CMK (cell line): ENCODE results near the gene SENP1.
A peak's percentile ranks its signal among the peaks of the same experiment; 100 is the strongest.

Experiments used
- DNase-seq: peaks from one replicate; pipeline ENCODE4 v3.0.0-alpha.2; 2010; ENCODE audit warnings: low read depth

Gene SENP1

DNA sequence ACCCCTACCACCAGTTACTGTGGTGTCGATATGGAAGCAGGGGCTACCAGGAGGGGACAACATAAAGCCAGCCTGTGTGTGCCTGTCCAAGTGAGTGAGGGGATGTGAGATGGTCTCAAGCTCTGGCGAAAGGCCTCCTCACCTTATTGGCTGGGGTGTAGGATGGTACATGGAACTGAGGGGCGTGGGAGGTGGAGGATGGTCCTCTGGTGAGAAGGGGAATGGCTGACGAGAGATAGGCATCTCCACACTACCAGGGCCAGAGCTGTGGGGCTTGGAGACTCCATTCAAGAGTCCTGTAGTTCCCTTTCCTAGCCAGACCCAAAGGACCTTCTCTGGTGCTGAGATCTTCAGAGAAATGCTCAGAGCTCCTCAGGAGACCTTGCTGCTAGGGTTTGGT is 69.1 kb downstream of the SENP1 start:
- DNase-seq: no peak

DNA sequence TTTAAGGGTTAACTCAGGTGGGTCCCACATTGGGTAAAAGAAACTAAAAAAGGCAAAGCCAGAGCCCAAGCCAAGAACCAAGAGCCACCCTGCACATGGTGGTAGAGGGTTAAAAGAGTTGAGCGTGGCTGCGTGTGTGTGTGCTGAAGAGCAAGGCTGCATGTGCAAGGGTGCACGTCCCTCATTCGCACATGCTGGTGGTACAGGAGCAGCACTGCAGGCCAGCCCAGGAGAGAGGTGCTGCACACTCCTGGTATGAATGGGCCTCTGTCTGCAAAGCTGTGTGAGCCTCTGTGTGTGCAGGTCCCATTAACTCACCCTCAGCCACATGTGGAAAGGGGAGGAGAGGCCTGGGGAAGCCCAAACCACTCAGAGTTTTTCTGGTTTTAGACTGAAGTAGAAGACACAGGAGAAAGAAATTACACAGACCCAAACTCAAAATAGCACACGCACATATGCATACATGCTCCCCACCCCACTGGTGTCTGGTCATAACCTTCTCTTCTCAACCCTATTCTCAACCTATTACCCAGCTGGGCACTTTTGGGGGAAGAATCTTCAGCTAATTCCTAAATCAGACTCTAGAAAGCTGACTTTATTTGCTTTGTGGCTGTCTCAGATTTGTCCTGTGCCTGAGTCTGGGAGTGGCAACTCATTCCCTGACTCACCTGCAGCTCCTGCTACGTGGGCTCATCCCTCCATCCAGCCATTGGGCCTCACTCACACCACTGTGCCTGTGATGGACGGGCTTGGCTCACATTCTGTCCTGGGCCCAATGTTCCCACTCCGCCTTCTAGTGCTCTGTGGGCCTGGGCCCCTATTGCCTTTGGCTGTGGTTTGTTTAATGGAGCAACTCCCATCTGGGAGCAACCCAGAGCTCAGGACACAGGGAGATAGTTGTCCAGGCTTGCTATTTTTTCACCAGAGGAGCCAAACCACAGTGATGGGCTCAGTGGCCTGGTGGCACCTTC is 70.8 kb downstream of the SENP1 start:
- DNase-seq: no peak

GRCh38 chr12:48033451-48033850 is 72.4 kb downstream of the SENP1 start:
- no peak for DNase-seq

- DNase-seq: no peak
These were observed 73.3 kb downstream of the SENP1 start for GRCh38 chr12:48032597-48032996.

DNA sequence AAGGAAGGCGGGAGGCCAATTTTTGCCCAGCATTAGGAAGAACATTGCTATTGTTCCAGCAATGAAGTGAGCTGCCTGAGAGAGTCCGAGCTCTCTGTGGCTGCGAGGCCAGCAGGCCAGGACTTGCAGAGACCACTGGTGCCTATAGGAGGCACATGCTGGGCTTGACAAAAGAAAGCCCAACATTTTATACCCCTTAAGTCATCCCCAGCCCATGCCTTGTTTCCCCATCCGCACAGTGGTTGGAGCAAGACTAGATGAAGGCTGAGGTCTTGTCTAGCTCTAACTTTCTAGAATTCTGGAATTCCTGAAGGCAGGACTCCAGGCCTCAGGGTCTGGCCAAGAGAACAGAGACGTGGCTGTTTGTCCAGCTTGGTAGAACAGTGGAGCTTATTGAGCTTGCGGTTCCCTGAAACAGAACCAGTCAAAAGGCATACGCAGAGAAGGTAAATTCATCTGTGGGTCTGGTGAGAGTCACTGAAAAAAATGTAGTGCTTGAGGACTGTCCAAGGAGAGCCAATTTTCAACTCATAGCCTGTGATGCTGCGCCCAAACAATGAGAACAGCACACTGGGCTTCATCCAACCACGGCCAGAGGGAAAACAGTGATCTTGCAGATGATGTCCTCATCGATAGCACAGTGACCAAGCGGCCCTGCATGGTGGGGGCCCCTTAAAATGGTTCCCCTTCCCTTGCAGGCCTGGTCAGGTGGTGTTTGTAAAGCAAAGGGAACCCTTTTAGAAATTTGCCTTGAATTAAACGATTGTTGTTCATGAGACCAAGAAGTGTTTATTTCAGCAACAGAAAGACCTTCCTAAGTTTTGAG is 74.5 kb downstream of the SENP1 start:
- no peak for DNase-seq

DNA sequence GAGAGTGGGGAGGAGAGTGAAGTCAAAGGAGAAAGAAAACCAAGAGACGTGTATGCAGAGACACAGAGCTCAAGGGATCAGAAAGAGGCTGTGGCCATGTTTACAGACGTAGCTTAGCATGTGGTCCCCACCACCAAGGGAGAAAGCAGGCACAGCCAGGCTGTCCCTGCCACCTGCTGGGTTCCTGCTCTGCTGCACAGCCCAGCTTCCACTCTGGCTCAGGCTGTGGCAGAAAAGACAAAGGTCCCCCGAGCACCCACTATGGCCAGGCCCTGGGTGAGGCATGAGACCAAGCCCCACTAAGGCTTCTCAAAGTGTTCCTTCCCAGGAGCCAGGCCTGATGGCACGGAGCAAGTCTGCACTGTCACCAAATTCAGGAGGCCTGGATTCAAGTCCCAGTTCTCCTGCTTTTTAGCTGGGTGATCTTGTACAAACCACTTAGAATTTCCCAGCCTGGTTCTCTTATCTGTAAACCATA is 75.7 kb downstream of the SENP1 start:
- no peak for DNase-seq

DNA sequence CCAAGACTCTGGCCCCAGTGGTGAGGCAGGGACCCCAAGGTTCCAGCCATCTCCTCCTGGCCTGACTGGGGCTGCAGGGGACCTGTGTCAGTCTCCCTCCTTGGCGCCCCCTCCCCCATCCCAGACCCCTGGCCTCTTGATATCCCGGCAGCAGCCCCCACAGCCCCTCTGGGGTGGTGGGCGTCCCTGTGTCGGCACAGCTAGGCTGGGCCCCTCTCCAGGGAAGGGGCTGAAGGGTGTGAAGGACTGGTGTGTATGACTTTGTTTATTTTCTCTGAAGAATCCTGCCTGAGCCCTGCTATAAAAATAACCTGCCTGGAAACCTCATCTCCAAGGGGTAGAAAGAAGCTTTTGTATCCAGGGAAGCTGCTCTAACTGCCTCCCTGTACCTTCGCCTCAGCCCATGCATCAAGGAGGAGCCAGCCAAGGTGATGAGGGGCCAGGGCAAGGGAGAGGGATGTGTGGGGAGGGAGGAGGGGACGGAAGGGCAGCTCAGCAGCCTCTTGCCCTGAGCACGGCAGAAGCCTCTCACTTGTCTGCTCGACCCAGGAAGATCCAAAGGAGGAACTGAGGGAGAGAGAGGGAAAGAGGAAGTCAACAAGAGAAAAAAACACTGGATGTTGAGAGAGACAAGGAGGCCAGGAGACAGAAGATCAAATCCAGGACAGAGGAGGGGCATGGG is 76.2 kb downstream of the SENP1 start:
- DNase-seq: peak; percentile 49

GRCh38 chr12:48028541-48029431 is 77.1 kb downstream of the SENP1 start:
- no peak for DNase-seq

- DNase-seq: peak; percentile 49
These were observed 78.5 kb downstream of the SENP1 start for GRCh38 chr12:48027183-48028002.

GRCh38 chr12:48026060-48026827 is 79.6 kb downstream of the SENP1 start:
- no peak for DNase-seq

- DNase-seq: no peak
These were observed 80.6 kb downstream of the SENP1 start for GRCh38 chr12:48025281-48025680.

DNA sequence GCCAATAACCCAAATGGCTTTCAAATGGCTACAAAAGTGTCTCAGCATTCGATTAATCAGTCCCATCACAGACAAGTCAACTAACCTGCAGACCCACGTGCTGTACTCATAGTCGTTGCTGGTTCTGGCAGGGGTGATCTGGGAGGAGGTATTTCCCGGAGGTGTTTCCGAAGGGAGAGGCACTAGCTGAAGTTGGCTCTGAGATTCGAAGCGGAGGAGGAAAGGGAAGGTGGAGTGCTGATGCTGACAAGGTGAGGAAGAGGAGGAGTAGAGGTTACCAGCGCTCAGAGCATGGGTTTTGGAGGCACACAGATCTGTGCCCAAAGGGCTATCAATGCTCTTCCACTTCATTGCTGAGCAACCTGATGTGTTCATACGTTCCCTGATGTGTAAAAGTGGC is 81.1 kb downstream of the SENP1 start:
- DNase-seq: no peak

GRCh38 chr12:48023386-48023785 is 82.5 kb downstream of the SENP1 start:
- no peak for DNase-seq

GRCh38 chr12:48022676-48023385 is 83.0 kb downstream of the SENP1 start:
- no peak for DNase-seq

DNA sequence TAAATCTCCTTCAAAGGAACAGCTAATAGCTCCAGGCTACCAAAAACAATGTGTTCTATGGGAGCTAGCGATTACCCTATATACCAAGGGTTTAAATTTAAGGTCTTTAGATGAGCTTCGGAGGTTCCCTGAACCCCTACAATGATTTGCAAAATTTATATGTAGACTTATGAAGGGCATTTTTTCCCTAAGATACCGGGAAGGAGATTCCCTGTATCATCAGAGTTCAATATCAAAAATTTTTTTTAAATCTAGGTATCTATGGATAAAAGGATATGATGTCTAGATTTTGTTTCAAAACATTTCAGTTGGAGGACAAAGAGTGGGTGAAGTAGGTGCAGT is 83.7 kb downstream of the SENP1 start:
- DNase-seq: no peak

DNA sequence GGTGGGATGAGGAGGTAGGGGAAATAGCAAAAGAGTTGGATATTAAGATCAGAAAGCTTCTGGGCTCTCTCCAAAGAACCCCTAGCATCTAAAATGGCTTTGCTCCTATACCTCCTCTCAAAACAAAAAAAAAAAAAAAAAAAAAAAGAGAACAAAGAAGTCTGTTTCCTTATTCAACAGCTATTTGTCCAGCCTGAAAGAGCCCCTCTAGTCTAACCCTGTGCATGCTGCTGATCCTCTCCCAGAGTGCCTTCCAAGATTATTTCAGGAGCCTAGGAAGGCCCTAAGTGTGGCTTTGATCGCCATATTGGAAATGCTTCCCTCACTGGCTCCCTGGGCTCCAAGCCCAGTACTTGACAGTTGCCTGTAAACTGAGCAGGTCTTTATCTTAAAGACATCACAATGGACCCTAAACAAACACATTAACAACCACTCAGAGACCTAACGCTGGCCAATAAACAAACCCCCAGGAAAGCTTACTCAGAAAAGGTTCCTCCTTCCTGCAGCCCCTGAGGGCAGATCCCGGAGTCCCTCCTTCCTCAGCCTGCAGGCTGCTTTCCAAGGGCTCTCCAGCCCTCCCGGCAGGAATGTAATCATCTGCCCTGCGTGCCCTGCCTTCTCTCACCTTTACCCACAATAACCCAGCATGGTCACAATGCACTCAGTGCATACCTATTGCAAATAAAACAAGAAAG is 84.2 kb downstream of the SENP1 start:
- DNase-seq: no peak

DNA sequence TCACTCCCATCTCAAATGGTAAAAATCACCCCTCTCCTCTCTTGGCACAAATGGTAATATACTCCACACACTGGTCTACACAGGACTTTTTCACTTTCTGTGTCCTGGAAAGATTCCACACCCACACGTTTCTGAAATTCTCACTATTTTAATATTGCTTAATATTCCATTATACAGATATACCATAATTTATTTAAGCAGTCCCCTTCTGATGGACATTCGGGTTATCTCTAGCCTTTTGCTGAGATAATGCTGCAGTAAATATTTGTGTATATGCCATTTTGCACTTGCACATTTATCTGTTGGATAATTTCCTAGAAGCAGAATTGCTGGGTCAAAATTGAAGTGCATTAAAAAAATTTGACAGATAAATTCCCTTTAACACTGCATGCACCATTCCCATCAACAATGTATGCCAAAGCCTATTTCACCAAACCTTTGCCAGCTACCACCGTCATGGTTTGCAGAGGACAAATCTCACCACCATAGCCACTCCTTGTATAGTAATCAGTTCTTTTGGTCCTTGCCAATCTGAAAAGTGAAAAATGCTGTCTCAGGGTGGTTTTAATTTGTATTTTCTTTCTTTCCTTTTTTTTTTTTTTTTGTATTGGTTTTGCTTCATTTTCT is 86.1 kb downstream of the SENP1 start:
- DNase-seq: no peak

DNA sequence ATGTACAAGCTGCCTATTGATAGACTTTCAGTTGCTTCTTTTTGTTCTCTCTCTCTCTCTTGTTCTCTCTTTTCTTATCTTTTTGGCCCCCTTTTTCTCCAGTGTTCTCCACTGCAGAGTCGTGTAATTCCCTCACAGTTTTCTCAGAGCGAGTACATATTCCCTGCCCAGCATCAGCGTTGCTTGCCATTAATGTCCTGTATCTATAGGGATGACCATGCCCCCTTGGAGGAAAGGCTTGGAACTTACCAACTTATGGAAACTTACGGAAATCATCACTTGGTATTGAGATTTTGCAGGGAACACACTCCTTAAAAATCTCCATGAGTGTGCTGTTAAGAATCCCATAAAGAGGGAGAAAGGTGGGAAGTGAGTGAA is 87.3 kb downstream of the SENP1 start:
- DNase-seq: no peak
